OCI-LY1 (cell line): Measurements from ENCODE around the gene TRPM4.

Source experiments
- H2AFZ ChIP-seq: fragments of 200-600 bp; sonication (generic), shearing (Covaris generic); 2 replicates; pipeline ENCODE4 v1.6.0; 2014; ENCODE audit warnings: antibody characterized with exemption, mild to moderate bottlenecking, low read length
- H3F3A ChIP-seq: fragments of 200-600 bp; sonication (generic), shearing (Covaris generic); 2 replicates; pipeline ENCODE4 v1.6.0; 2014; ENCODE audit warnings: mild to moderate bottlenecking, antibody characterized with exemption, low read length, moderate library complexity; ENCODE audit not compliant: insufficient read depth
- H3K27ac ChIP-seq: fragments of 200-600 bp; sonication (generic); 2 replicates; pipeline ENCODE4 v1.5.1; 2014; ENCODE audit warnings: low read length, mixed run types, mild to moderate bottlenecking, low read depth; ENCODE audit not compliant: poor library complexity, severe bottlenecking
- H3K27me3 ChIP-seq: fragments of 200-600 bp; sonication (generic); 2 replicates; pipeline ENCODE4 v1.6.0; 2014; ENCODE audit warnings: antibody characterized with exemption, mild to moderate bottlenecking, low read length, moderate library complexity; ENCODE audit not compliant: insufficient read depth
- H3K36me3 ChIP-seq: fragments of 200-600 bp; sonication (generic); 2 replicates; pipeline ENCODE4 v1.6.1; 2014; ENCODE audit warnings: mild to moderate bottlenecking, antibody characterized with exemption, low read length, moderate library complexity, mixed read lengths; ENCODE audit not compliant: insufficient read depth
- H3K4me1 ChIP-seq: fragments of 200-600 bp; sonication (generic); 2 replicates; pipeline ENCODE4 v1.5.1; 2014; ENCODE audit warnings: mild to moderate bottlenecking, low read length, moderate library complexity; ENCODE audit not compliant: insufficient read depth, severe bottlenecking
- H3K4me2 ChIP-seq: fragments of 200-600 bp; sonication (generic), shearing (Covaris generic); 2 replicates; pipeline ENCODE4 v1.6.1; 2014; ENCODE audit warnings: low read length
- H3K4me3 ChIP-seq: fragments of 200-600 bp; sonication (generic); 2 replicates; pipeline ENCODE4 v1.5.1; 2014; ENCODE audit warnings: low read length, low read depth, mild to moderate bottlenecking, mixed read lengths; ENCODE audit not compliant: poor library complexity, severe bottlenecking
- H3K79me2 ChIP-seq: fragments of 200-600 bp; shearing (Covaris generic); 2 replicates; pipeline ENCODE4 v1.6.1; 2016; ENCODE audit warnings: mixed run types, low read length, mixed read lengths; ENCODE audit not compliant: insufficient read depth
- H3K9ac ChIP-seq: fragments of 200-600 bp; sonication (generic), shearing (Covaris generic); 2 replicates; pipeline ENCODE4 v1.6.1; 2014; ENCODE audit warnings: mild to moderate bottlenecking, low read length, mixed read lengths
- H3K9me2 ChIP-seq: fragments of 200-600 bp; sonication (generic), shearing (Covaris generic); 2 replicates; pipeline ENCODE4 v1.6.1; 2014; ENCODE audit warnings: low read depth, mild to moderate bottlenecking, low read length, mixed read lengths
- H3K9me3 ChIP-seq: fragments of 200-600 bp; shearing (Covaris generic); 2 replicates; pipeline ENCODE4 v1.6.1; 2014; ENCODE audit warnings: low read length, mixed read lengths
- H4K20me1 ChIP-seq: fragments of 200-600 bp; sonication (generic), shearing (Covaris generic); 2 replicates; pipeline ENCODE4 v1.6.0; 2016; ENCODE audit warnings: mild to moderate bottlenecking, low read length; ENCODE audit not compliant: insufficient read depth
- EZH2 ChIP-seq: fragments of 200-600 bp; sonication (generic), shearing (Covaris generic); IDR thresholded peaks from 2 replicates; pipeline ENCODE4 v1.8.0; 2017; ENCODE audit warnings: borderline replicate concordance, mixed run types, mild to moderate bottlenecking, antibody characterized with exemption, low read length, moderate library complexity, mixed read lengths
- TF ChIP-seq, protein P1 (sequence below): fragments of 200-600 bp; sonication (generic), shearing (Covaris generic); IDR thresholded peaks from 2 replicates; pipeline ENCODE4 v1.5.1; 2017; ENCODE audit warnings: mild to moderate bottlenecking, antibody characterized with exemption, low read length, moderate library complexity, mixed read lengths

Gene TRPM4

DNA sequence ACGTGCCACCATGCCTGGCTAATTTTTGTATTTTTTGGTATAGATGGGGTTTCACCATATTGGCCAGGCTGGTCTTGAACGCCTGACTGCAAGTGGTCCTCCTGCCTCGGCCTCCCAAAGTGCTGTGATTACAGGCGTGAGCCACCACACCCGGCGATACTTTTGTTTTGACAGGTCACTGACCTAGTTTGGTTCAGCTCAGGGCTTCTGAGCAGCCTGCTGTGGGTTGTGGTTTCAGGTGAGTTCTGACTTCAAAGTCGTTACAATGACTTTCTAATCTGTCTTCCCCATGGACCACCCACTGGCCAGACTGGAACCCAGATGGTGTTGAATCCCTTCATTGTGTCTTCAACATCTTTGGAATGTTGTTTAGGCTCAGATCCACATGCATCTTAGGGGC lies 73.8 kb downstream of the TRPM4 start:
- H3K27ac ChIP-seq = no peak overlapping the region
- H3K9ac ChIP-seq = no peak overlapping the region
- no peaks in the 10 kb centered on the region for H3K9me3 ChIP-seq
- H4K20me1 ChIP-seq = no peaks in the 10 kb centered on the region
- H3K79me2 ChIP-seq = no peaks in the 10 kb centered on the region
- no peaks in the 10 kb centered on the region for H3K9me2 ChIP-seq
- no peaks in the 10 kb centered on the region; the same call in 1 of the 2 replicates for H3K27me3 ChIP-seq
- H3K4me3 ChIP-seq = no peak overlapping the region
- H3K4me2 ChIP-seq = no peak overlapping the region
- no peak overlapping the region for H2AFZ ChIP-seq
- TF ChIP-seq, protein P1, sequence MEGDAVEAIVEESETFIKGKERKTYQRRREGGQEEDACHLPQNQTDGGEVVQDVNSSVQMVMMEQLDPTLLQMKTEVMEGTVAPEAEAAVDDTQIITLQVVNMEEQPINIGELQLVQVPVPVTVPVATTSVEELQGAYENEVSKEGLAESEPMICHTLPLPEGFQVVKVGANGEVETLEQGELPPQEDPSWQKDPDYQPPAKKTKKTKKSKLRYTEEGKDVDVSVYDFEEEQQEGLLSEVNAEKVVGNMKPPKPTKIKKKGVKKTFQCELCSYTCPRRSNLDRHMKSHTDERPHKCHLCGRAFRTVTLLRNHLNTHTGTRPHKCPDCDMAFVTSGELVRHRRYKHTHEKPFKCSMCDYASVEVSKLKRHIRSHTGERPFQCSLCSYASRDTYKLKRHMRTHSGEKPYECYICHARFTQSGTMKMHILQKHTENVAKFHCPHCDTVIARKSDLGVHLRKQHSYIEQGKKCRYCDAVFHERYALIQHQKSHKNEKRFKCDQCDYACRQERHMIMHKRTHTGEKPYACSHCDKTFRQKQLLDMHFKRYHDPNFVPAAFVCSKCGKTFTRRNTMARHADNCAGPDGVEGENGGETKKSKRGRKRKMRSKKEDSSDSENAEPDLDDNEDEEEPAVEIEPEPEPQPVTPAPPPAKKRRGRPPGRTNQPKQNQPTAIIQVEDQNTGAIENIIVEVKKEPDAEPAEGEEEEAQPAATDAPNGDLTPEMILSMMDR = no peak
- TF ChIP-seq EZH2 = no peak
- no peaks in the 10 kb centered on the region for H3K36me3 ChIP-seq
- H3F3A ChIP-seq = no peaks in the 10 kb centered on the region
- no peaks in the 10 kb centered on the region for H3K4me1 ChIP-seq

DNA sequence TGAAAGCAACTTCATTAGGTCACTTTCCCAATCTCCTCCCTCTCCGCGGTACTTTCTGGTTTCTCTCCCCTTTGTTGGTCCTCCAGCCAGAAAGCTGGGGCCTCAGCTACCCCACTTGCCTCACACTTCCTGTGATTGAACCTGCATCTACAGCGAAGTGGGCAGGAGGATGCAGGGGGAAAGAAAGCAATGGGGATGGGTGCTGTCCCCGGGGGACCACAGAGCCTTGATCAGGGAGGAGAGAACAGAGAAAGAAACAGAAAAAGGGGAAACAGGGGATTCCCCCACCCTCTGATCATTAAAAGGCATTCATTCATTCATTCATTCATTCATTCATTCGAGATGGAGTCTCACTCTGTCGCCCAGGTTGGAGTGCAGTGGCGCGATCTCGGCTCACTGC lies 74.2 kb downstream of the TRPM4 start:
- no peak overlapping the region for H3K4me2 ChIP-seq

DNA sequence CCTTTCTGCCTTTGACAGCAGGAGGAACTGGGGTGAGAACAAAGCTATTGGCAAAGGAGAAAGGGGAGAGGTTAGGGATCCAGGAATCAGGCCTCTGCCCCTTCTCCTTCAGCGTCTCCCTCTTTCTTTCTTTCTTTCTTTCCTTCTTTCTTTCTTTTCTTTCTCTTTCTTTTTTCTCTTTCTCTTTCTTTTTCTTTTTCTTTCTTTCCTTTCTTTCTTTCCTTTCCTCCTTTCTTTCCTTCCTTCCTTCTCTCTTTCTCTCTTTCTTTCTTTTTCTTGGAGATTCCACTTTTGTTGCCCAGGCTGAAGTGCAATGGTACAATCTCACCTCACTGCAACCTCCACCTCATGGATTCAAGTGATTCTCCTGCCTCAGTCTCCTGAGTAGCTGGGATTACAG lies 75.6 kb downstream of the TRPM4 start:
- no peaks in the 10 kb centered on the region for H3K79me2 ChIP-seq

More for the DNA sequence above, 74.2 kb downstream of the TRPM4 start:
- Histone ChIP-seq H3K79me2 (no peaks in the 10 kb centered on the region), H3K36me3 (no peaks in the 10 kb centered on the region), H4K20me1 (no peaks in the 10 kb centered on the region), H3K4me1 (no peaks in the 10 kb centered on the region), H3K27me3 (no peaks in the 10 kb centered on the region; the same call in 1 of the 2 replicates), H3K9me2 (no peaks in the 10 kb centered on the region), H3K4me3 (no peak overlapping the region), H3K9me3 (no peaks in the 10 kb centered on the region), H3K9ac (no peak overlapping the region), H3F3A (no peaks in the 10 kb centered on the region), H2AFZ (no peak overlapping the region), H3K27ac (no peak overlapping the region)
- no peak for TF ChIP-seq EZH2
- TF ChIP-seq, protein P1 = no peak

More for the DNA sequence above, 75.6 kb downstream of the TRPM4 start:
- H3K9me3 ChIP-seq = no peaks in the 10 kb centered on the region
- H3K9ac ChIP-seq = no peak overlapping the region
- H4K20me1 ChIP-seq = no peaks in the 10 kb centered on the region
- no peaks in the 10 kb centered on the region for H3F3A ChIP-seq
- H3K27ac ChIP-seq = no peak overlapping the region
- no peak overlapping the region for H2AFZ ChIP-seq
- H3K27me3 ChIP-seq = no peaks in the 10 kb centered on the region; the same call in 1 of the 2 replicates
- TF ChIP-seq, protein P1 = no peak
- no peak for TF ChIP-seq EZH2
- no peaks in the 10 kb centered on the region for H3K9me2 ChIP-seq
- H3K4me3 ChIP-seq = no peak overlapping the region
- no peaks in the 10 kb centered on the region for H3K36me3 ChIP-seq
- no peaks in the 10 kb centered on the region for H3K4me1 ChIP-seq
- no peak overlapping the region for H3K4me2 ChIP-seq
